Psoas muscle (tissue), 8 donors: Measurements from ENCODE around the gene GRIA3. TPM values are rescaled to one million over a fixed set of nuclear protein-coding genes. Genes with fewer than 3 reads are reported as not detected.

Experiments
- ATAC-seq, 4 donors: fragments of 200-7000 bp; cut with Tn5 transposase; one replicate each; pipeline ENCODE4 v1.9.1; 2020; ENCODE audit warnings: moderate library complexity in 3 of 4, mild to moderate bottlenecking in 2 of 4
- DNase-seq, 2 donors: peaks; one replicate each; pipeline ENCODE4 v3.0.0-alpha.2; 2020
- H3K27ac ChIP-seq: fragments of 200-600 bp; one replicate; pipeline ENCODE4 v1.8.0; 2022
- H3K27me3 ChIP-seq, 3 donors: fragments of 200-600 bp in 1 of 3; one replicate each; pipeline versions ENCODE4 v1.6.1 to v1.8.0; 2013 to 2022; ENCODE audit warnings: low read length in 2 of 3, mild to moderate bottlenecking in 2 of 3, moderate library complexity in 1 of 3; ENCODE audit not compliant: insufficient read depth in 3 of 3
- H3K36me3 ChIP-seq, 2 donors: fragments of 200-600 bp in 1 of 2; one replicate each; pipeline versions ENCODE4 v1.6.1 to v1.8.0; 2013 to 2022; ENCODE audit warnings: low read depth in 1 of 2, mild to moderate bottlenecking in 1 of 2, moderate library complexity in 1 of 2; ENCODE audit not compliant: insufficient read depth in 1 of 2
- H3K4me1 ChIP-seq: fragments of 200-600 bp; one replicate; pipeline ENCODE4 v1.8.0; 2022
- H3K4me3 ChIP-seq: fragments of 200-600 bp; one replicate; pipeline ENCODE4 v1.8.0; 2022; ENCODE audit warnings: mild to moderate bottlenecking
- H3K9me3 ChIP-seq: fragments of 200-600 bp; one replicate; pipeline ENCODE4 v1.8.0; 2022
- CTCF ChIP-seq: fragments of 200-600 bp; IDR thresholded peaks from one replicate; pipeline ENCODE4 v1.8.0; 2022; ENCODE audit warnings: antibody characterized with exemption
- WGBS, 3 donors: extraction: QIAGEN DNeasy Blood & Tissue Kit; methylation state at CpG; one replicate each; pipeline versions ENCODE4 v1.1.6 to v1.1.7; 2013; 5-methylcytosine and 5-hydroxymethylcytosine counted together
- intact Hi-C, 2 donors: fragments of 100-400 bp; cut with DNase I; formaldehyde crosslinking; loops; one replicate each; pipeline versions ENCODE4 v1.11.0 to v1.14.2; 2022
- polyA plus RNA-seq, 3 donors: library from polyadenylated mRNA; stranded (reverse); fragments of 200-250 nt; gene quantifications; one replicate each; pipeline ENCODE4 v1.2.3, GENCODE V29; 2013
- total RNA-seq, 4 donors: library from RNA; stranded (reverse); fragmentation: NEBNext Ultra II Directional in 2 of 4; extraction: Animal tissue kit (Norgen Biotek cat#: 25700) in 2 of 4; gene quantifications; one replicate each; pipeline versions ENCODE4 v1.2.1 to v1.2.4, GENCODE V29; 2021 to 2023
- donor health status: healthy with polysubstance abuse.
- donor health status: DM: no; HTN: no; CAD: no; lungs with moderate emphysema.
- donor health status: Bipolar disorder and iron deficiency.
- donor health status: healthy.
- donor health status: DM: yes; HTN: yes; CAD: no.
- donor health status: DM: no; HTN: no; CAD: no.
- donor health status: DM: no; HTN: no; CAD: no.
- donor health status: DM: yes; HTN: yes; CAD: no.

The GRIA3 gene
- total and polyA plus RNA-seq, 7 donors, result 0.03 to 0.32 (median 0.21) TPM; not detected in 1

GRCh38 chrX:123169247-123169901 is 14.7 kb upstream of the GRIA3 start:
- intact Hi-C loops, result no loop called here
- 36 to 57% (median 53%) methylated on average over 2 of the region's 2 CpGs for WGBS, 3 donors
- Histone ChIP-seq H3K27ac (no peak overlapping the region), H3K9me3 (peaks cover 5% of the 10 kb centered on the region), H3K27me3 (peaks cover 0 to 3% (median 0%) of the 10 kb centered on the region in 3 donors), H3K4me3 (no peak overlapping the region), H3K36me3 (no peaks in the 10 kb centered on the region), H3K4me1 (no peaks in the 10 kb centered on the region)
- ATAC-seq, result no peak
- no peak for TF ChIP-seq CTCF
- no peak for DNase-seq

GRCh38 chrX:123170546-123170945 is 13.5 kb upstream of the GRIA3 start:
- ATAC-seq, result no peak
- Histone ChIP-seq H3K4me3 (no peak overlapping the region), H3K36me3 (no peaks in the 10 kb centered on the region), H3K4me1 (no peaks in the 10 kb centered on the region), H3K27me3 (peaks cover 0 to 3% (median 0%) of the 10 kb centered on the region in 3 donors), H3K27ac (no peak overlapping the region), H3K9me3 (peaks cover 5% of the 10 kb centered on the region)
- 25 to 50% (median 34%) methylated on average over 6 to 7 of the region's 7 CpGs for WGBS, 3 donors
- intact Hi-C loops, result no loop called here
- TF ChIP-seq CTCF, result no peak
- DNase-seq, result no peak

- H3K4me3 ChIP-seq, result no peak overlapping the region
- no peaks in the 10 kb centered on the region for H3K4me1 ChIP-seq
- H3K9me3 ChIP-seq, result peaks cover 5% of the 10 kb centered on the region
- intact Hi-C loops, result no loop called here
- peaks cover 0 to 3% (median 0%) of the 10 kb centered on the region in 3 donors for H3K27me3 ChIP-seq
- DNase-seq (no peak), ATAC-seq (no peak)
- no peaks in the 10 kb centered on the region for H3K36me3 ChIP-seq
- TF ChIP-seq CTCF, result no peak
- WGBS, 3 donors, result 57 to 74% (median 67%) methylated on average over 3 of the region's 3 CpGs
- H3K27ac ChIP-seq, result no peak overlapping the region
Measured at GRCh38 chrX:123171781-123172180, 12.3 kb upstream of the GRIA3 start.

- DNase-seq, result no peak
- ATAC-seq, result no peak
- H3K4me3 ChIP-seq, result no peak overlapping the region
- H3K9me3 ChIP-seq, result peaks cover 5% of the 10 kb centered on the region
- peaks cover 0 to 3% (median 0%) of the 10 kb centered on the region in 3 donors for H3K27me3 ChIP-seq
- WGBS, 3 donors, result 77 to 100% (median 85%) methylated on average over 2 of the region's 2 CpGs
- intact Hi-C loops, result no loop called here
- H3K36me3 ChIP-seq, result no peaks in the 10 kb centered on the region
- H3K4me1 ChIP-seq, result no peaks in the 10 kb centered on the region
- TF ChIP-seq CTCF, result no peak
- no peak overlapping the region for H3K27ac ChIP-seq
Measured at GRCh38 chrX:123172869-123173268, 11.2 kb upstream of the GRIA3 start.

- Histone ChIP-seq H3K9me3 (peaks cover 5% of the 10 kb centered on the region), H3K27me3 (peaks cover 0 to 3% (median 0%) of the 10 kb centered on the region in 3 donors), H3K27ac (no peak overlapping the region), H3K36me3 (no peaks in the 10 kb centered on the region), H3K4me1 (no peaks in the 10 kb centered on the region), H3K4me3 (no peak overlapping the region)
- DNase-seq (no peak), ATAC-seq (no peak)
- no peak for TF ChIP-seq CTCF
- 27 to 35% (median 35%) methylated on average over 1 of the region's 1 CpG for WGBS, 3 donors
- intact Hi-C loops, result no loop called here
Measured at GRCh38 chrX:123173833-123174232, 10.2 kb upstream of the GRIA3 start.
